CD8-positive, alpha-beta memory T cell (primary cell): ENCODE measurements around the gene CDK4. TPM values are rescaled to one million over a fixed set of nuclear protein-coding genes. Genes with fewer than 3 reads are reported as not detected.
A peak's percentile ranks its signal among the peaks of the same experiment; 100 is the strongest.

Source experiments
- CTCF ChIA-PET: fragments of 350-600 bp; sonication (Branson Sonifier 250); formaldehyde crosslinking; loops from one replicate; lab custom pipeline; 2021; ENCODE audit warnings: antibody characterized with exemption; lab: Charles Lee
- POLR2A ChIA-PET: fragments of 350-600 bp; sonication (Branson Sonifier 250); formaldehyde crosslinking; loops from one replicate; lab custom pipeline; 2021; ENCODE audit warnings: antibody characterized with exemption; lab: Charles Lee
- DNase-seq, 5 donors: peaks; one replicate each; pipeline versions ENCODE4 v3.0.0 to v3.0.0-alpha.2; 2020 to 2022; ENCODE audit warnings: mixed read lengths in 1 of 5
- H3K27ac ChIP-seq: one replicate; pipeline ENCODE4 v1.7.0; 2013; ENCODE audit warnings: low read depth, mild to moderate bottlenecking, low read length, moderate library complexity
- H3K27me3 ChIP-seq: 2 replicates; pipeline ENCODE4 v1.7.0; 2013; ENCODE audit warnings: low read length, mild to moderate bottlenecking; ENCODE audit not compliant: insufficient read depth, poor library complexity, severe bottlenecking
- H3K36me3 ChIP-seq: 2 replicates; pipeline ENCODE4 v1.7.0; 2013; ENCODE audit warnings: mild to moderate bottlenecking, low read length, moderate library complexity; ENCODE audit not compliant: insufficient read depth
- H3K4me1 ChIP-seq: 2 replicates; pipeline ENCODE4 v1.7.0; 2013; ENCODE audit warnings: mild to moderate bottlenecking, low read length, moderate library complexity; ENCODE audit not compliant: insufficient read depth
- H3K4me3 ChIP-seq: 2 replicates; pipeline ENCODE4 v1.7.0; 2013; ENCODE audit warnings: mild to moderate bottlenecking, low read length
- H3K9me3 ChIP-seq: 2 replicates; pipeline ENCODE4 v1.7.0; 2013; ENCODE audit warnings: mild to moderate bottlenecking, low read length
- H3K27ac Mint-ChIP-seq, 8 donors: one replicate each; pipeline ENCODE4 v1.8.0; 2020 to 2021; ENCODE audit warnings: mixed read lengths in 8 of 8, mild to moderate bottlenecking in 6 of 8, inconsistent platforms in 3 of 8, moderate library complexity in 3 of 8
- H3K27me3 Mint-ChIP-seq, 2 donors: one replicate each; pipeline ENCODE4 v1.8.0; 2020 to 2021; ENCODE audit warnings: mixed read lengths in 2 of 2, mild to moderate bottlenecking in 1 of 2, moderate library complexity in 1 of 2
- H3K36me3 Mint-ChIP-seq, 3 donors: one replicate each; pipeline ENCODE4 v1.8.0; 2020 to 2021; ENCODE audit warnings: mixed read lengths in 3 of 3, inconsistent platforms in 1 of 3, mild to moderate bottlenecking in 1 of 3
- H3K4me1 Mint-ChIP-seq, 3 donors: one replicate each; pipeline ENCODE4 v1.8.0; 2020 to 2021; ENCODE audit warnings: mixed read lengths in 3 of 3, inconsistent platforms in 1 of 3, mild to moderate bottlenecking in 1 of 3
- H3K4me3 Mint-ChIP-seq, 7 donors: one replicate each; pipeline ENCODE4 v1.8.0; 2020 to 2021; ENCODE audit warnings: mixed read lengths in 7 of 7, mild to moderate bottlenecking in 6 of 7, moderate library complexity in 4 of 7, inconsistent platforms in 2 of 7
- H3K9me3 Mint-ChIP-seq, 5 donors: one replicate each; pipeline ENCODE4 v1.8.0; 2020 to 2022; ENCODE audit warnings: mixed read lengths in 5 of 5, mild to moderate bottlenecking in 3 of 5, moderate library complexity in 2 of 5, inconsistent platforms in 1 of 5
- polyA plus RNA-seq: library from polyadenylated mRNA; unstranded; fragments of 300-500 nt; fragmentation: Illumina TruSeq; gene quantifications from one replicate; pipeline ENCODE4 v1.2.3, GENCODE V29; 2021
- total RNA-seq, 2 experiments: library from RNA; stranded (reverse); gene quantifications; one replicate each; pipeline ENCODE4 v1.2.3, GENCODE V29; 2021

Gene CDK4
- total and polyA plus RNA-seq, 3 experiments from 2014 or later, result 76.0 to 304 (median 268) TPM

- peak within 1 kb of the TSS; percentile 93 to 99 (median 96) for H3K4me3 Mint-ChIP-seq
- H3K9me3 Mint-ChIP-seq, result no peaks in the 10 kb centered on the region
- Histone ChIP-seq H3K4me3 (peak within 1 kb of the TSS; percentile 93), H3K27ac (peak within 1 kb of the TSS; percentile 89), H3K36me3 (no peaks in the 10 kb centered on the region), H3K9me3 (no peaks in the 10 kb centered on the region), H3K4me1 (peaks cover 12% of the 10 kb centered on the region), H3K27me3 (peaks cover 1% of the 10 kb centered on the region)
- H3K36me3 Mint-ChIP-seq, result peaks cover 7 to 18% (median 14%) of the 10 kb centered on the region in 3 donors
- H3K4me1 Mint-ChIP-seq, result peaks cover 19 to 23% (median 21%) of the 10 kb centered on the region in 3 donors
- ChIA-PET CTCF (interaction anchor here (0.9 to 2.2 kb wide), 5 partner anchors 10 to 131 kb away, joined by 3 to 14 read pairs (median 3); partner anchors contain the start of gene TSFM), POLR2A (interaction anchor here (0.5 to 1.3 kb wide), 6 partner anchors 9 to 1300 kb away, joined by 4 to 6 read pairs (median 6); partner anchors contain the start of genes ATP23, TSFM and TSPAN31)
- peak within 1 kb of the TSS; percentile 92 to 99 (median 98) for H3K27ac Mint-ChIP-seq
- peaks cover 0 to 5% of the 10 kb centered on the region in 2 donors for H3K27me3 Mint-ChIP-seq
- DNase-seq, result peak; percentile 82 to 92 (median 86)
Measured at GRCh38 chr12:57771873-57772428, 19.8 kb upstream of the CDK4 start, which contains the start of gene METTL1. TSS of gene METTL1 (minus strand) at chr12:57772105. CDS start at chr12:57772083, 22 bp downstream.

GRCh38 chr12:57771236-57771872, 19.2 kb upstream of the CDK4 start:
- POLR2A ChIA-PET, result interaction anchor here (0.6 to 1.3 kb wide), 3 partner anchors 10 to 277 kb away, joined by 3 to 6 read pairs (median 4); partner anchors contain the start of gene ATP23
- H3K9me3 ChIP-seq, result no peaks in the 10 kb centered on the region

GRCh38 chr12:57770734-57771133, 18.6 kb upstream of the CDK4 start:
- peaks cover 2 to 18% (median 13%) of the 10 kb centered on the region in 3 donors for H3K36me3 Mint-ChIP-seq
- ChIA-PET POLR2A (interaction anchor here (0.6 kb wide), 1 partner anchor 277 kb away, joined by 3 read pairs; no protein-coding TSS in a partner anchor), CTCF (interaction anchor here (0.7 to 2.1 kb wide), 2 partner anchors 14 to 17 kb away, joined by 3 to 6 read pairs; no protein-coding TSS in a partner anchor)
- Histone ChIP-seq H3K27ac (peak overlapping the region; percentile 89), H3K36me3 (no peaks in the 10 kb centered on the region), H3K9me3 (no peaks in the 10 kb centered on the region), H3K27me3 (peaks cover 10% of the 10 kb centered on the region), H3K4me1 (peaks cover 22% of the 10 kb centered on the region), H3K4me3 (no peak overlapping the region)
- peaks cover 25 to 35% (median 30%) of the 10 kb centered on the region in 3 donors for H3K4me1 Mint-ChIP-seq
- H3K4me3 Mint-ChIP-seq, result peak overlapping the region in 6 of 7 donors; percentile 16 to 93 (median 48)
- peak overlapping the region in 6 of 8 donors; percentile 39 to 98 (median 62) for H3K27ac Mint-ChIP-seq
- H3K27me3 Mint-ChIP-seq, result peaks cover 7 to 13% of the 10 kb centered on the region in 2 donors
- peaks cover 0 to 6% (median 0%) of the 10 kb centered on the region in 5 donors for H3K9me3 Mint-ChIP-seq
- DNase-seq, result no peak

More at GRCh38 chr12:57771236-57771872, 19.2 kb upstream of the CDK4 start:
- Histone ChIP-seq H3K4me1 (peaks cover 16% of the 10 kb centered on the region), H3K27ac (peak overlapping the region; percentile 89), H3K36me3 (no peaks in the 10 kb centered on the region), H3K27me3 (peaks cover 7% of the 10 kb centered on the region), H3K4me3 (peak overlapping the region; percentile 93)
- peak in 3 of 5 donors; percentile 71 to 83 (median 76) for DNase-seq
- Mint-ChIP-seq H3K27me3 (peaks cover 4 to 10% of the 10 kb centered on the region in 2 donors), H3K4me1 (peaks cover 23 to 29% (median 26%) of the 10 kb centered on the region in 3 donors), H3K36me3 (peaks cover 7 to 18% (median 14%) of the 10 kb centered on the region in 3 donors), H3K27ac (peak overlapping the region; percentile 92 to 99 (median 98)), H3K4me3 (peak overlapping the region; percentile 93 to 99 (median 96)), H3K9me3 (peaks cover 0 to 4% (median 0%) of the 10 kb centered on the region in 5 donors)
- CTCF ChIA-PET, result interaction anchor here (0.7 to 2.2 kb wide), 7 partner anchors 9 to 131 kb away, joined by 3 to 14 read pairs (median 3); partner anchors contain the start of gene TSFM

GRCh38 chr12:57769594-57769993, 17.5 kb upstream of the CDK4 start:
- Mint-ChIP-seq H3K4me3 (peak overlapping the region in 2 of 7 donors; percentile 14 to 71), H3K36me3 (peaks cover 0 to 19% (median 10%) of the 10 kb centered on the region in 3 donors), H3K4me1 (peaks cover 33 to 46% (median 35%) of the 10 kb centered on the region in 3 donors), H3K27me3 (peaks cover 17 to 22% of the 10 kb centered on the region in 2 donors), H3K27ac (peak overlapping the region in 4 of 8 donors; percentile 1 to 84 (median 44)), H3K9me3 (peaks cover 0 to 6% (median 0%) of the 10 kb centered on the region in 5 donors)
- Histone ChIP-seq H3K36me3 (no peaks in the 10 kb centered on the region), H3K27me3 (peaks cover 14% of the 10 kb centered on the region), H3K4me3 (no peak overlapping the region), H3K27ac (no peak overlapping the region), H3K4me1 (peaks cover 31% of the 10 kb centered on the region), H3K9me3 (no peaks in the 10 kb centered on the region)
- ChIA-PET CTCF (interaction anchor here (0.9 to 2.1 kb wide), 2 partner anchors 11 to 13 kb away, joined by 3 to 6 read pairs; no protein-coding TSS in a partner anchor), POLR2A (no interaction called here)
- DNase-seq, result no peak

- Histone ChIP-seq H3K9me3 (no peaks in the 10 kb centered on the region), H3K27me3 (peaks cover 18% of the 10 kb centered on the region), H3K36me3 (no peaks in the 10 kb centered on the region), H3K4me1 (peaks cover 34% of the 10 kb centered on the region), H3K4me3 (no peak overlapping the region), H3K27ac (no peak overlapping the region)
- Mint-ChIP-seq H3K27me3 (peaks cover 30 to 33% of the 10 kb centered on the region in 2 donors), H3K27ac (no peak overlapping the region), H3K4me3 (peak overlapping the region in 1 of 7 donors; percentile 83), H3K4me1 (peaks cover 35 to 46% (median 37%) of the 10 kb centered on the region in 3 donors), H3K9me3 (peaks cover 0 to 6% (median 0%) of the 10 kb centered on the region in 5 donors), H3K36me3 (peaks cover 0 to 16% (median 10%) of the 10 kb centered on the region in 3 donors)
- no peak for DNase-seq
- ChIA-PET POLR2A (interaction anchor here (0.6 to 1.8 kb wide), 2 partner anchors 13 to 16 kb away, joined by 3 to 12 read pairs; partner anchors contain the start of genes CDK4 and MARCHF9), CTCF (interaction anchor here (1.0 to 4.8 kb wide), 2 partner anchors 12 to 137 kb away, joined by 3 to 37 read pairs; partner anchors contain the start of gene MARCHF9)
Measured at GRCh38 chr12:57767876-57768275, 15.8 kb upstream of the CDK4 start.

- H3K36me3 Mint-ChIP-seq, result peaks cover 0 to 15% (median 10%) of the 10 kb centered on the region in 3 donors
Measured at GRCh38 chr12:57767305-57767698, 15.2 kb upstream of the CDK4 start.

More at GRCh38 chr12:57767305-57767698, 15.2 kb upstream of the CDK4 start:
- Histone ChIP-seq H3K4me1 (peaks cover 29% of the 10 kb centered on the region), H3K27me3 (peaks cover 18% of the 10 kb centered on the region), H3K4me3 (no peak overlapping the region), H3K9me3 (no peaks in the 10 kb centered on the region), H3K36me3 (no peaks in the 10 kb centered on the region), H3K27ac (no peak overlapping the region)
- POLR2A ChIA-PET, result interaction anchor here (0.6 to 1.8 kb wide), 2 partner anchors 12 to 15 kb away, joined by 3 to 12 read pairs; partner anchors contain the start of genes CDK4 and MARCHF9
- Mint-ChIP-seq H3K4me3 (peak overlapping the region in 4 of 7 donors; percentile 5 to 90 (median 84)), H3K27me3 (peaks cover 30 to 33% of the 10 kb centered on the region in 2 donors), H3K4me1 (peaks cover 34 to 44% (median 35%) of the 10 kb centered on the region in 3 donors), H3K9me3 (peaks cover 0 to 6% (median 0%) of the 10 kb centered on the region in 5 donors), H3K27ac (no peak overlapping the region)
- no peak for DNase-seq
- CTCF ChIA-PET, result interaction anchor here (1.0 to 4.8 kb wide), 2 partner anchors 11 to 137 kb away, joined by 3 to 37 read pairs; partner anchors contain the start of gene MARCHF9
